DND-41 (cell line): ENCODE measurements around the gene STARD7.

Experiments used
- CTCF ChIP-seq: IDR thresholded peaks from 2 replicates; pipeline ENCODE4 v1.5.1; 2012; ENCODE audit warnings: borderline replicate concordance, low read length, moderate library complexity, mild to moderate bottlenecking; ENCODE audit not compliant: poor library complexity, severe bottlenecking; ENCODE audit errors: extremely low read depth
- EZH2 ChIP-seq: IDR thresholded peaks from 3 replicates; pipeline ENCODE4 v1.6.1; 2012; ENCODE audit warnings: borderline replicate concordance, low read depth, mild to moderate bottlenecking, moderate library complexity, low read length, inconsistent platforms; ENCODE audit not compliant: severe bottlenecking

GRCh38 chr2:96144481-96145035 is 64.1 kb downstream of the STARD7 start:
- TF ChIP-seq CTCF (no peak), EZH2 (no peak)
